GM21390 (cell line): Measurements from ENCODE around the gene HDAC9.
A peak's percentile ranks its signal among the peaks of the same experiment; 100 is the strongest.

ENCODE experiments used
- ATAC-seq: cut with Tn5 transposase; IDR thresholded peaks from one replicate; pipeline ENCODE4 v1.9.1; 2021; ENCODE audit not compliant: unreplicated experiment

The HDAC9 gene

GRCh38 chr7:18552943-18553604, 57.5 kb downstream of the HDAC9 start:
- no peak for ATAC-seq

DNA sequence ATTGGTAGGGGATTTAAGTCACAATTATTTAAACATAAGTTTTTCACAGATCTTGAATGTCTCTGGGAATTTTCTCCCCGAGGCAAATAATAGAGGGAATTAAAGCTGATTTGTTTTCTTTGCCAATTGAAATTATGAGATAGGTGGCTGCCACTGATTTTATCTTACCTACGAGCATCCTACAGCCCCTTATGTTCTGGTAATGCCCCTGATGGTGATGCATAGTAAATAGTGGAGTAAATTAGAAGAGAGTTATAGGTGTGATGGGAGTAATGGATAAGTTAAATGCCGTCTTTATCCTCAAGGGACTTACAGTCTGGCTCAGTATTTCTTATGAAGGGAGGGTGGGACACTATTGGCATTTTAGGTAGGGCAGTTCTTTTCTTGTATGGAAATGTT, 58.1 kb downstream of the HDAC9 start:
- ATAC-seq = no peak

DNA sequence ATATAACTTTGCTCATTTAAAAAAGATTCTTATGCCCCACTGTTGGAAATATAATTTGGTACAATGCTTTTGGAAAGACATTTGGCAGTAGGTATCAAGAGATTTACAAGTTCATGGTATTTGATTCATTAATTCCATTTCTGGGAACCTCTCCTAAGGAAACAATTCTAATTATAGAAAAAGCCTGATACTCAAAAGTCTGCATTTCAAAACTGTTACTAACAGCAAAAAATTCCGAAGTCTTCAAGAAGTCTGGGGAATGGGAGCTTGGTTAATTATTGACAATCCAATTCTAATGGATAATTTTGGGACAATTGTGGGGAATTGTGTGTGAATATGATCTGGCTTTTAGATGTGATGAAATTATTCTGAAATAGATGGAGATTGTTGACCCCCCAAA, 59.6 kb downstream of the HDAC9 start:
- no peak for ATAC-seq

GRCh38 chr7:18555968-18556367, 60.4 kb downstream of the HDAC9 start:
- no peak for ATAC-seq

DNA sequence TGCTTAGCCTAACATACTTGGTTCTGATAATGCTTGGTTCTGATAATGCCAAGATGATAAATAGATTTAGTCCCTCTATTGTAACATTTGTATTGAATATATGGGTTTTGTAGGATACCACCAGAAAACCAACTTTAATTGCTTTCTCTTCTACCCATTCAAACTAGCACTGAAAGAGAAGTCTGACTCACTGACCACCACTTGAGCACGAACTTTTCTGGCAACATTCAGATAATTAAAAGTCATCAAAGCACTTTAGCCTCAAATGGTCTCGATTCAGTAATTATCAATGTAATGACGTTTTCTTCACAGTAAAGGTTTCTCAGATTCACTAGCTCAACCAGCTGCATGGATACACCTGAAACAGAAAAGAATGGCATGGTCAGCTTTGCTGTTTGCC, 63.0 kb downstream of the HDAC9 start:
- ATAC-seq = no peak

- ATAC-seq = no peak
Observed at GRCh38 chr7:18558910-18559309, 63.4 kb downstream of the HDAC9 start.

GRCh38 chr7:18559756-18560155, 64.2 kb downstream of the HDAC9 start:
- no peak for ATAC-seq

DNA sequence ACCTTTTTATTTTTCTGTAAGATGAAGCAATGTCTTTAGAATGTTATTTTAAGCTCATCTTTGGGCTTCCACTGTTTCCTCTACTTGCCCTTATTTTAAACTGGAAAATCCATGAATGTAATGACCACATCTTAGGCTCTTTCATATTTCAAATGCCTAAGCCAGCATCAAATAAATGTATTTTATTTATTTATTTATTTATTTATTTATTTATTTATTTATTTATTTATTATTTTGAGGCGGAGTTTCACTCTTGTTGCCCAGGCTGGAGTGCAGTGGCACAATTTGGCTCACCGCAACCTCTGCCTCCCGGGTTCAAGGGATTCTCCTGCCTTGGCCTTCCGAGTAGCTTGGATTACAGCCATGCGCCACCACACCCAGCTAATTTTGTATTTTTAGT, 69.2 kb downstream of the HDAC9 start:
- ATAC-seq = no peak

- ATAC-seq = no peak
Observed at GRCh38 chr7:18565337-18565736, 69.8 kb downstream of the HDAC9 start.

DNA sequence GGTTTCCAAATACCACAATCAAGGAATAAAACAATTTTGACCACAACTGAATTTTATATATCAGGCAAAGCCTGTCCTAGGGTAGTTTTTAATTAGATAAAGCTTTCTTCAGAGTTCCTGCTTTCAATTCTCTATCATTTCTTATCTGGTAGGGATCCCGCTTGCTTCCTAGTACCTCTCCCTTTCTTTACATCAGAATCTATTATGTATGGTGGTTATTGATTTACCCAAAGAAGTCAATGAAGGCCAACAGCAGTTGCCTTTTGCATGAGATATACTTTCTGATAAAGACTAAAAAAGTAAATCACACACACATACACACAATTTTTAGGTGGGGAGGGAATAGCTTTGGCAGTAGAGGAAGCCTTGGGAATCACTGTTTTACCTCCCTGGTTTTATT, 70.7 kb downstream of the HDAC9 start:
- no peak for ATAC-seq

DNA sequence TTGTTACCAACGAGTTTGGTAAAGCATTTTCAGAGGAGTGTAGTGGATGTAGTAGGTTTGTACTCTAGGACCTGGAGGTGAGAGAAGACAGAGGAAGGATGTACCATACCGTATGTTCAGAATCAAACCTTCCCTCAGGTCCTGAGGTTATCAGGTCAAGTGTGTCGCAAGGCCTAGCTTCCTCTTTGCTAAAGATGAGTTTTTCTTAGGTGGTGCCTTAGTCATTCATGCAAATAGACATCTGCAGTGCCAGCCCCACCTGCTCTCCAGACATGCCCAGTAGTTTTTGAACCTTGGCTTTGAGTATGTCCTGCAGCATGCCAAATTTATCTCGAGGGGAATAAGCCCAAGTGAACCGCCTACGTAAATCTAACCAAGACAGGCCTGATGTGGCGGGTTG, 71.3 kb downstream of the HDAC9 start:
- ATAC-seq = peak; percentile 96

DNA sequence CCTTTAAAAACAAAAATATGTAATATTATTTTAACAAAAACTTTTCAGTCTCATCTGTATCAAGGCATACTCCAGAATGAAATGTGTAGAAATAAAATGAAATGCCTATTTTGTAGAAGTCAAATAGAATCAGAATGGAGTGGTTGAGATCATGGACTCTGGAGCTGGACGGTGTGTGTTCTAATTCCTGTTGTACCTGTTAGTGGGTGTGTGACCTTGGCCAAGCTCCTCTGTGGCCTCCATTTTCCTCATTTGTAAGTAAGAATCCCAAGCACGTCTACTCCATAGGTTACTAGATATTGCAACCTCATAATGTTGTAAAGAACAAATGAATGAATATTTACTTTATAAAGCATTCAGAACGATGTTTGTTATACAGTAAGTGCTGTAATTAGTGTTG, 74.9 kb downstream of the HDAC9 start:
- no peak for ATAC-seq

GRCh38 chr7:18570890-18571478, 75.4 kb downstream of the HDAC9 start:
- no peak for ATAC-seq

GRCh38 chr7:18572154-18572553, 76.6 kb downstream of the HDAC9 start:
- no peak for ATAC-seq

DNA sequence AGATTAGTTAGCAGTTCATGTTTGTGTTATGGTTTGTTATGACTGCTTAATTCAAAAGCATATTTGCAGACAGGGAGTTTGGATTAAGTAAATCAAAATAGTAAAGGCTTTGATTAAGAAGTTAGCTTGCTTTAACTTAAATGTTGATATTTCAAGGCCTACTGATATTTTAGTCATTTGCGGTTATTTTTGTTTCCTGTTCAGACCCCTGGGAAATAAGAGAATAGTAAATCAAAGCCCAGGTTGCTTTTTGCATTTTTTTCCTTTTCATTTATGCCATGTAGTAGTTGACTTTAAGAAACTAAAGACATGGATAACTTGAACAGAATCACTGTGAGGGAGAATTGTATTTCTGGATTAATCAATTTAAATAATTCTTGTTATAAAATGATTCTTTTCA, 77.3 kb downstream of the HDAC9 start:
- no peak for ATAC-seq

DNA sequence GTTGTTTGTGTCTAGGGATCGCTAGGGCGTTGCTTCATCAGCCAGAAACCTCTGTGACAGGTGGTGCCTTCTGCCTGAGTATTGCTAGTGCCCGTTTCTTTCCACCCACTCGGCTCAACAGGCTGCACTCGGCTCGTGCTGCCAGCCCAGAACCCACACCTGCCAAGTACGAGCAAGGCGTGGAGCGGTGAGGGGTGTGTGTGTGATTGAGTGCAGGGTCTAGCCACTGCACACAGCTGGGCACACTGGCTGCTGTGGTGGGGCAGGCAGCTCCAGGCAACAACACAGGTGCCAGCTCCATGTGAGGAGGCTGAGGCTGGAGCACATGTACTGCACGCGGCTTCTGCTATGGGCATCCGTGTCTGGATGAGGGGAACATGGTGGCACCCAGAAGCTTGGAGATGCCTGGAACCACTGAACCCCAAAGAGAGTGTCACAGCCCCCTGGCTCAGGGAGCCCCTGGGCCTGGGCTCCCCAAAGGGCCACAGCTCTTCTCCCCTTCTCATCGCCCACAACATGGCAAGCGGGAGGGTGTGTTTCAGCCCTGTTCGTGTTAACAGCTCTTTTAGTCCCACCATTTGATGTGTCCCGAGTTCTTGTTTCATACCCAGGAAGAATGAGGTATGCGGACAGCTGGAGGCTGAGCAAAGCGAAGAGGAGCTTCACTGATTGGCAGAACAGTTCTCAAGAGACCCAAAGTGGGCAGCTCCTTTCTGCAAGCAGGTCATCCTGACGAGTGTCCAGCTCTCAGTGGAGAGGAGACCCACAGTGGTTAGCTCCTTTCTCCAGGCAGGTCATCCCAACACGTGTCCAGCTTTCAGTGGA, 78.1 kb downstream of the HDAC9 start:
- ATAC-seq = no peak

DNA sequence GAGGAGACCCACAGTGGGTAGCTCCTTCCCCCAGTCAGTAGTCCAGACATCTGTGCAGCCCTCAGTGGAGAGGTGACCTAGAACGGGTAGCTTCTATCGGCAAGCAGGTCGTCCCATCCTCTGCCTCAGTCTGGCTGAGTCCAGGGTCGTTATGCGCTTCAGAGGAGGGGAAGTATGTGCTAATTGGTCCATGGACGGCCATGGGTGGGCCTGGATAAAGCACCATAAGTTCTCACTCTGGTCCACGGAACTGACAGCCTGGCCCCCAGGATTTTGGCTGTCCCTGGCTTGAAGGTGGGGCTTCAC, 78.6 kb downstream of the HDAC9 start:
- ATAC-seq = no peak

DNA sequence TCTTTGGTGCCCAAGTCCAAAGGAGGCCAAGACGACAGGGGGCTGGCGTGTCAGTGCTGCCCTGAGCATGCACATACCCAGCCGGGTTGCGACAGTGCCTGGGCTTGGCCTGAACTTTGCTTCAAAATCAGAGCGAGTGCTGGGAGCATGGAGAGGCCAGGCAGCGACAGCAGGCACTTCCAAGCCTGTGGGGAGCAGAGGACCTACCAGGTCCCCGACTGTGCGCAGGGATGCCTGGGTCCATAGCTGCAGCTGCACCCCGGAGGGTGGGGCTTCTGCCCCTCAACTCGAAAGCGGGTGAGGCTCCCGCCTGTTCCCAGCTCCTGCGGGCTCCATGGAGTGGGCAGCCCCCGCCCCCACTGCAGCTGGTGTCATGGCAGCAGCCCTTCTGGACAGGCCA, 79.1 kb downstream of the HDAC9 start:
- ATAC-seq = no peak

- no peak for ATAC-seq
Observed at GRCh38 chr7:18575622-18576572, 80.3 kb downstream of the HDAC9 start.

GRCh38 chr7:18577096-18577771, 81.7 kb downstream of the HDAC9 start:
- ATAC-seq = peak; percentile 55

DNA sequence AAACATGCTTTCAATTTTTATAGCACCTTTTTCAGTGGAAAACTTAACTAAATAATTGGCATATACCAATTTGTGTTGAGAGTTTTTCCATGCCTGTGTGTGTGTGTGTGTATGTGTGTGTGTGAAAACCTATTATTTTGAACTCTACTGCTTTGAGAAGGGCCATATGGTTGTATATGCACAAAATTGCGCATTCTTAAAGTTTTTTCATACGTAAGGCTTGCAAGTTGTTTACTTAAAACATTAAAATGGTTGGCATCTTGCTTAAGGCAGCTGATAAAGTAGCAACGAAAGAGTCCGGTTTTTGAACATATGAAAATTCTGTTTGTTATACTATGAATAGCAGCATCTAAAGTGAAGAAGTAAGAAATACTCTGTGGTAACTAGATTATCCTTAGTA, 84.1 kb downstream of the HDAC9 start:
- no peak for ATAC-seq
